Mesothelial cell of epicardium (in vitro differentiated cells): Measurements from ENCODE around the gene LURAP1L. TPM values are rescaled to one million over a fixed set of nuclear protein-coding genes. Genes with fewer than 3 reads are reported as not detected.
A peak's percentile ranks its signal among the peaks of the same experiment; 100 is the strongest.

ENCODE experiments used
- DNase-seq, 2 experiments: peaks; one replicate each; pipeline ENCODE4 v3.0.0; 2021; ENCODE audit warnings: low spot score in 2 of 2; ENCODE audit not compliant: unreplicated experiment in 2 of 2
- H3K27ac Mint-ChIP-seq: 2 replicates; pipeline ENCODE4 v1.8.0; 2021; ENCODE audit warnings: mixed read lengths
- H3K27me3 Mint-ChIP-seq: 2 replicates; pipeline ENCODE4 v1.8.0; 2021; ENCODE audit warnings: low read depth, mixed read lengths
- H3K36me3 Mint-ChIP-seq: 2 replicates; pipeline ENCODE4 v1.8.0; 2021; ENCODE audit warnings: mixed read lengths
- H3K4me1 Mint-ChIP-seq: 2 replicates; pipeline ENCODE4 v1.8.0; 2021; ENCODE audit warnings: mixed read lengths
- H3K4me3 Mint-ChIP-seq: 2 replicates; pipeline ENCODE4 v1.8.0; 2021; ENCODE audit warnings: mild to moderate bottlenecking, moderate library complexity, mixed read lengths
- H3K9me3 Mint-ChIP-seq: 2 replicates; pipeline ENCODE4 v1.8.0; 2021; ENCODE audit warnings: mixed read lengths
- CTCF ChIP-seq: fragments of 200-600 bp; sonication (generic); IDR thresholded peaks from one replicate; pipeline ENCODE4 v1.5.0; 2021; ENCODE audit warnings: antibody characterized with exemption; ENCODE audit not compliant: unreplicated experiment
- total RNA-seq: library from RNA; stranded (reverse); gene quantifications from 3 replicates; pipeline ENCODE4 v1.2.1, GENCODE V29; 2021

LURAP1L gene
- total RNA-seq, 1 donor from 2014 or later: 31.2 TPM

- Mint-ChIP-seq H3K36me3 (peaks cover 14% of the 10 kb centered on the region), H3K27ac (peak overlapping the region; percentile 94), H3K27me3 (no peaks in the 10 kb centered on the region), H3K4me3 (no peak overlapping the region), H3K9me3 (peaks cover 8% of the 10 kb centered on the region), H3K4me1 (peaks cover 80% of the 10 kb centered on the region)
- TF ChIP-seq CTCF: no peak
- DNase-seq: no peak
Observed at GRCh38 chr9:12813533-12813932, 38.7 kb downstream of the LURAP1L start.

GRCh38 chr9:12813960-12814876, 39.4 kb downstream of the LURAP1L start:
- H3K27ac Mint-ChIP-seq: peak overlapping the region; percentile 94

GRCh38 chr9:12814877-12815237, 40.0 kb downstream of the LURAP1L start:
- Mint-ChIP-seq H3K9me3 (no peaks in the 10 kb centered on the region), H3K4me3 (peak overlapping the region; percentile 4), H3K36me3 (peaks cover 4% of the 10 kb centered on the region), H3K4me1 (peaks cover 80% of the 10 kb centered on the region), H3K27ac (peak overlapping the region; percentile 94), H3K27me3 (no peaks in the 10 kb centered on the region)
- no peak for TF ChIP-seq CTCF
- no peak for DNase-seq

More at GRCh38 chr9:12813960-12814876, 39.4 kb downstream of the LURAP1L start:
- Mint-ChIP-seq H3K4me3 (peak overlapping the region; percentile 4), H3K27me3 (no peaks in the 10 kb centered on the region), H3K36me3 (peaks cover 7% of the 10 kb centered on the region), H3K4me1 (peaks cover 82% of the 10 kb centered on the region), H3K9me3 (peaks cover 3% of the 10 kb centered on the region)
- TF ChIP-seq CTCF: no peak
- no peak for DNase-seq

- no peak overlapping the region for H3K4me3 Mint-ChIP-seq
- no peak for DNase-seq
Observed at GRCh38 chr9:12815888-12816287, 41.1 kb downstream of the LURAP1L start.

GRCh38 chr9:12816656-12817101, 41.9 kb downstream of the LURAP1L start:
- TF ChIP-seq CTCF: no peak
- H3K4me3 Mint-ChIP-seq: no peak overlapping the region
- no peaks in the 10 kb centered on the region for H3K36me3 Mint-ChIP-seq
- no peaks in the 10 kb centered on the region for H3K9me3 Mint-ChIP-seq
- H3K27ac Mint-ChIP-seq: peak overlapping the region; percentile 94
- peaks cover 76% of the 10 kb centered on the region for H3K4me1 Mint-ChIP-seq
- H3K27me3 Mint-ChIP-seq: no peaks in the 10 kb centered on the region
- no peak for DNase-seq

More at GRCh38 chr9:12815888-12816287, 41.1 kb downstream of the LURAP1L start:
- no peaks in the 10 kb centered on the region for H3K27me3 Mint-ChIP-seq
- H3K4me1 Mint-ChIP-seq: peaks cover 76% of the 10 kb centered on the region
- H3K36me3 Mint-ChIP-seq: peaks cover 4% of the 10 kb centered on the region
- no peaks in the 10 kb centered on the region for H3K9me3 Mint-ChIP-seq
- H3K27ac Mint-ChIP-seq: peak overlapping the region; percentile 94
- no peak for TF ChIP-seq CTCF
